MM.1S (cell line): ENCODE data around the gene TENM4.

Experiments used
- DNase-seq: peaks from one replicate; pipeline ENCODE4 v3.0.0-alpha.2; 2015
- H2AFZ ChIP-seq: fragments of 300-600 bp; sonication (generic); 2 replicates; pipeline ENCODE4 v1.6.0; 2016; ENCODE audit warnings: antibody characterized with exemption, low read length
- H3F3A ChIP-seq: fragments of 300-600 bp; sonication (generic); 2 replicates; pipeline ENCODE4 v1.6.1; 2016; ENCODE audit warnings: mild to moderate bottlenecking, antibody characterized with exemption, low read length, moderate library complexity, mixed read lengths; ENCODE audit not compliant: insufficient read depth
- H3K27ac ChIP-seq: fragments of 300-600 bp; sonication (generic); 2 replicates; pipeline ENCODE4 v1.5.1; 2016; ENCODE audit warnings: mild to moderate bottlenecking, low read length
- H3K27me3 ChIP-seq: fragments of 300-600 bp; sonication (generic); replicated peaks from 2 replicates; pipeline ENCODE4 v1.6.0; 2016; ENCODE audit warnings: low read length; ENCODE audit not compliant: insufficient read depth
- H3K36me3 ChIP-seq: fragments of 300-600 bp; sonication (generic); replicated peaks from 2 replicates; pipeline ENCODE4 v1.6.1; 2016; ENCODE audit warnings: mild to moderate bottlenecking, low read length, mixed read lengths; ENCODE audit not compliant: insufficient read depth
- H3K4me1 ChIP-seq: fragments of 300-600 bp; sonication (generic); 2 replicates; pipeline ENCODE4 v1.6.1; 2016; ENCODE audit warnings: low read length, mixed read lengths
- H3K4me2 ChIP-seq: fragments of 300-600 bp; sonication (generic); 2 replicates; pipeline ENCODE4 v1.6.0; 2016; ENCODE audit warnings: low read depth, low read length
- H3K4me3 ChIP-seq: fragments of 300-600 bp; sonication (generic); 2 replicates; pipeline ENCODE4 v1.5.1; 2016; ENCODE audit warnings: low read length, mixed read lengths
- H3K79me2 ChIP-seq: fragments of 300-600 bp; sonication (generic); 2 replicates; pipeline ENCODE4 v1.6.1; 2016; ENCODE audit warnings: mixed run types, low read length, mixed read lengths
- H3K9ac ChIP-seq: fragments of 300-600 bp; sonication (generic); 2 replicates; pipeline ENCODE4 v1.6.1; 2016; ENCODE audit warnings: low read length, mixed read lengths
- H3K9me2 ChIP-seq: fragments of 300-600 bp; sonication (generic); replicated peaks from 2 replicates; pipeline ENCODE4 v1.6.1; 2016; ENCODE audit warnings: mild to moderate bottlenecking, low read length, mixed read lengths; ENCODE audit not compliant: insufficient read depth
- H3K9me3 ChIP-seq: fragments of 300-600 bp; sonication (generic); replicated peaks from 2 replicates; pipeline ENCODE4 v1.6.1; 2016; ENCODE audit warnings: mild to moderate bottlenecking, low read length, mixed read lengths; ENCODE audit not compliant: insufficient read depth
- H4K20me1 ChIP-seq: fragments of 300-600 bp; sonication (generic); 2 replicates; pipeline ENCODE4 v1.6.1; 2016; ENCODE audit warnings: mild to moderate bottlenecking, low read length, moderate library complexity, mixed read lengths; ENCODE audit not compliant: insufficient read depth
- CTCF ChIP-seq: fragments of 300-600 bp; sonication (generic); IDR thresholded peaks from 2 replicates; pipeline ENCODE4 v1.5.1; 2016; ENCODE audit warnings: antibody characterized with exemption, low read length, mixed read lengths
- EZH2 ChIP-seq: fragments of 300-600 bp; sonication (generic); optimal IDR thresholded peaks from 2 replicates; pipeline ENCODE3; 2017; ENCODE audit warnings: low read depth, mild to moderate bottlenecking, antibody characterized with exemption, low read length, mixed read lengths
- EZH2phosphoT487 ChIP-seq: fragments of 300-600 bp; sonication (generic); IDR thresholded peaks from 2 replicates; pipeline ENCODE4 v1.6.1; 2018; ENCODE audit warnings: antibody characterized with exemption, low read length

The TENM4 gene

DNA sequence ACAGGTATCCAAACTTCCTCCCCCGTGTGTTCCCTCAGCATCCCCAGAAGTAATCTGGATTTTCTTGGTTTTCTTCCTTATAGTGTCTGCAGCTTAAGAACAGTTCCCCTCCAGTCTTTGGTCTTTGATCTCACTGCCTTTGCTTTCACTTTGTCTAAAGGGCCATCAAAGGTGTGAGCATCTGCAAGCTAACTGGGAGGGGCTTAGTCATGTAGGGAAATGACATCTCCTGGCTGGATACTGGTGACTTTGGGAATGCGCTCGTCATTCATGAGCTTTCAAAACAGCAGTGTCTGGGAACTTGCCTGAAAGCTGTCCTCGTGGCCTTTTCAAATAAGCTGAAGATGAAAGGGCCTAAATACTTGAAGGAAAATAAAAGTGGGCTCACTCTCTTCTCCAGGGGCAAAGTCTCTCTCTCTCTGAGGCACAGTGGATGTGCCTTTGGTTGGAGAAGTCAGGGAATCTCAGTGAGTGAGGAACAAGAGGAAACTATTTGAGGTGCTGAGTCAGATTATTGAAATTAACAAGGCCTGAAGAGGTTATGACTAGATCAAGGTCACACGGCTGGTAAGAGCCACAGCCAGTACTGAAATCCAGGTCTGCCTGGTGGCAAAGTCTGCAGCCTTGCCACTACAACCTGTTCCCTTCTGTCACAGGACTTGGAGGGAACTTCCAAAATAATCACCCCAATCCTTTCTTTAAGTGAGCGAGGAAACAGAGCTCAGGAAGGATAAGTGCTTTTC is 45.6 kb upstream of the TENM4 start:
- no peaks in the 10 kb centered on the region for H3K36me3 ChIP-seq
- H3K9me3 ChIP-seq = no peaks in the 10 kb centered on the region
- no peaks in the 10 kb centered on the region for H3K27me3 ChIP-seq
- no peaks in the 10 kb centered on the region for H3K9me2 ChIP-seq
- no peaks in the 10 kb centered on the region for H4K20me1 ChIP-seq
- peak; percentile 42 for DNase-seq
- H3K79me2 ChIP-seq = no peaks in the 10 kb centered on the region
- peaks cover 43% of the 10 kb centered on the region for H3K4me1 ChIP-seq
- no peaks in the 10 kb centered on the region for H3F3A ChIP-seq
- no peak overlapping the region for H3K27ac ChIP-seq
- H3K4me2 ChIP-seq = peak overlapping the region; percentile 65; the same call in 1 of the 2 replicates
- peak overlapping the region; percentile 23; the same call in 1 of the 2 replicates for H2AFZ ChIP-seq
- no peak overlapping the region for H3K9ac ChIP-seq
- H3K4me3 ChIP-seq = no peak overlapping the region
- TF ChIP-seq CTCF (no peak), EZH2 (no peak), EZH2phosphoT487 (no peak)

DNA sequence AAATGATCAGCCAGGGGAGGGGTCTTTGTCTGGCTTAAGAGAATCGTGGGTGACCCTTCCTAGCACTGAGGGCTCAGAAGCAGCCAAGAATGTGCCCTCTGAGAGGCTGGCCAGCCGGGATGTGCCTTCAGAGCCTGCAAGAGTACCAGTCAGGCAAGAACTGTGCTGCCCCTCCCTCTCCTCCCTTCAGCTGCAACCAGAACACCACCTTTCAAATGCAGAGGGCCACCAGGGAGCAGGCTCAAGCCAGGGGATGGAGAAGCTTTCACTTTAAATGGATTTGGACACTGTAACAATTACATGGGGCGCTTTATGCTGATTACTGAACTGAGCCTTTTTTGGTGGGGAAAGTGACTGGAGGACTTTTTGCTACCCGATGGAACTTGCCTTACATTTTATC is 44.9 kb upstream of the TENM4 start:
- no peak for DNase-seq
- Histone ChIP-seq H3K4me3 (no peak overlapping the region), H3K79me2 (no peaks in the 10 kb centered on the region), H3F3A (no peaks in the 10 kb centered on the region), H3K9ac (no peak overlapping the region), H3K27me3 (no peaks in the 10 kb centered on the region), H3K9me2 (no peaks in the 10 kb centered on the region), H3K4me1 (peaks cover 48% of the 10 kb centered on the region), H3K36me3 (no peaks in the 10 kb centered on the region), H3K9me3 (no peaks in the 10 kb centered on the region), H2AFZ (peak overlapping the region; percentile 23; the same call in 1 of the 2 replicates), H4K20me1 (no peaks in the 10 kb centered on the region), H3K27ac (no peak overlapping the region), H3K4me2 (peak overlapping the region; percentile 65; the same call in 1 of the 2 replicates)
- TF ChIP-seq CTCF (no peak), EZH2phosphoT487 (no peak), EZH2 (no peak)

- Histone ChIP-seq H3K36me3 (no peaks in the 10 kb centered on the region), H3K9ac (no peak overlapping the region), H3K79me2 (no peaks in the 10 kb centered on the region), H3K27ac (no peak overlapping the region), H4K20me1 (no peaks in the 10 kb centered on the region), H2AFZ (no peak overlapping the region), H3K4me3 (no peak overlapping the region; the same call in 1 of the 2 replicates), H3K4me1 (peaks cover 48% of the 10 kb centered on the region), H3F3A (no peaks in the 10 kb centered on the region), H3K27me3 (no peaks in the 10 kb centered on the region), H3K9me2 (no peaks in the 10 kb centered on the region), H3K4me2 (peak overlapping the region; percentile 65), H3K9me3 (no peaks in the 10 kb centered on the region)
- TF ChIP-seq CTCF (no peak), EZH2 (no peak), EZH2phosphoT487 (no peak)
- peak; percentile 47 for DNase-seq
Measured at GRCh38 chr11:79484872-79485271, 44.0 kb upstream of the TENM4 start.
